Thoracic aorta (tissue), 2 donors: ENCODE data around the gene RELA. TPM values are rescaled to one million over a fixed set of nuclear protein-coding genes. Genes with fewer than 3 reads are reported as not detected.

Experiments used
- ATAC-seq: fragments of 150-250 bp; one replicate; pipeline ENCODE4 v1.8.0; 2017; ENCODE audit warnings: low read depth; ENCODE audit not compliant: insufficient number of reproducible peaks, low FRiP score
- DNase-seq: peaks from one replicate; pipeline ENCODE4 v3.0.0-alpha.2; 2020; ENCODE audit warnings: low spot score
- H3K27ac ChIP-seq, 2 donors: fragments of 200-600 bp; sonication (generic); 1 replicate in 1 of 2; 2 replicates in 1 of 2; pipeline ENCODE4 v1.5.1; 2016; ENCODE audit warnings: mild to moderate bottlenecking in 2 of 2, moderate library complexity in 2 of 2
- H3K27me3 ChIP-seq: fragments of 200-600 bp; sonication (generic); replicated peaks from 2 replicates; pipeline ENCODE4 v1.6.0; 2016; ENCODE audit warnings: mild to moderate bottlenecking; ENCODE audit not compliant: insufficient read depth
- H3K36me3 ChIP-seq: fragments of 200-600 bp; sonication (generic); one replicate; pipeline ENCODE4 v1.5.1; 2016
- H3K4me1 ChIP-seq, 2 donors: fragments of 200-600 bp; sonication (generic); 1 replicate in 1 of 2; 2 replicates in 1 of 2; pipeline versions ENCODE4 v1.5.1 to v1.6.0; 2016; ENCODE audit warnings: low read depth in 2 of 2, mild to moderate bottlenecking in 1 of 2; ENCODE audit not compliant: control insufficient read depth in 1 of 2
- H3K4me3 ChIP-seq: fragments of 200-600 bp; sonication (generic); 2 replicates; pipeline ENCODE4 v1.5.1; 2016; ENCODE audit warnings: mild to moderate bottlenecking
- H3K9me3 ChIP-seq: fragments of 200-600 bp; sonication (generic); 2 replicates; pipeline ENCODE4 v1.5.1; 2016
- total RNA-seq, 2 donors: library from RNA; depleted of rRNA; stranded (reverse); fragments of >200 nt; gene quantifications; one replicate each; pipeline versions ENCODE4 v1.1.0 to v1.2.3, GENCODE V29; 2016
- TF ChIP-seq, protein P1 (sequence below): fragments of 200-600 bp; sonication (generic); IDR thresholded peaks from one replicate; pipeline ENCODE4 v1.5.1; 2019; ENCODE audit warnings: antibody characterized with exemption

The RELA gene
- total RNA-seq, 2 donors from 2014 or later: 81.5 to 84.4 TPM

DNA sequence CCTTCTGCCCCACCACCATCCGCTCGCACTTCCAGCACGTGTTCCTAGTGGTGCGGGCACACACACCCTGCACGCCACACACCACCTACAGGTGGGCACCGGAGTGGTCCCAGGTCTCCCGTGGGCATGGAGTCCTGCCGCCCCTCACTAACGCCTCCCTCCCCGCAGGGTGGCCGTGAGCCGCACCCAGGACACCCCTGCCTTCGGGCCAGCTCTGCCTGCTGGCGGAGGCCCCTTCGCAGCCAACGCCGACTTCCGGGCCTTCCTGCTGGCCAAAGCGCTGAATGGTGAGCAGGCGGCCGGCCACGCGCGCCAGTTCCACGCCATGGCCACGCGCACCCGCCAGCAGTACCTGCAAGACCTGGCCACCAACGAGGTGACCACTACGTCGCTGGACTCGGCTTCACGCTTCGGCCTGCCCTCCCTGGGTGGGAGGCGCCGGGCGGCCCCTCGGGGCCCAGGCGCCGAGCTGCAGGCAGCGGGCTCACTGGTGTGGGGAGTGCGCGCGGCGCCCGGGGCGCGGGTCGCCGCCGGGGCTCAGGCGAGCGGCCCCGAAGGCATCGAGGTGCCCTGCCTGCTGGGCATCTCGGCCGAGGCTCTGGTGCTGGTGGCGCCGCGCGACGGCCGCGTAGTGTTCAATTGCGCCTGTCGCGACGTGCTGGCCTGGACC lies 16.3 kb downstream of the RELA start:
- TF ChIP-seq, protein P1, sequence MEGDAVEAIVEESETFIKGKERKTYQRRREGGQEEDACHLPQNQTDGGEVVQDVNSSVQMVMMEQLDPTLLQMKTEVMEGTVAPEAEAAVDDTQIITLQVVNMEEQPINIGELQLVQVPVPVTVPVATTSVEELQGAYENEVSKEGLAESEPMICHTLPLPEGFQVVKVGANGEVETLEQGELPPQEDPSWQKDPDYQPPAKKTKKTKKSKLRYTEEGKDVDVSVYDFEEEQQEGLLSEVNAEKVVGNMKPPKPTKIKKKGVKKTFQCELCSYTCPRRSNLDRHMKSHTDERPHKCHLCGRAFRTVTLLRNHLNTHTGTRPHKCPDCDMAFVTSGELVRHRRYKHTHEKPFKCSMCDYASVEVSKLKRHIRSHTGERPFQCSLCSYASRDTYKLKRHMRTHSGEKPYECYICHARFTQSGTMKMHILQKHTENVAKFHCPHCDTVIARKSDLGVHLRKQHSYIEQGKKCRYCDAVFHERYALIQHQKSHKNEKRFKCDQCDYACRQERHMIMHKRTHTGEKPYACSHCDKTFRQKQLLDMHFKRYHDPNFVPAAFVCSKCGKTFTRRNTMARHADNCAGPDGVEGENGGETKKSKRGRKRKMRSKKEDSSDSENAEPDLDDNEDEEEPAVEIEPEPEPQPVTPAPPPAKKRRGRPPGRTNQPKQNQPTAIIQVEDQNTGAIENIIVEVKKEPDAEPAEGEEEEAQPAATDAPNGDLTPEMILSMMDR: no peak
- no peak for DNase-seq
- Histone ChIP-seq H3K4me3 (no peak overlapping the region), H3K4me1 (peaks cover 0 to 4% of the 10 kb centered on the region in 2 donors), H3K36me3 (peaks cover 34% of the 10 kb centered on the region), H3K9me3 (no peaks in the 10 kb centered on the region), H3K27me3 (no peaks in the 10 kb centered on the region), H3K27ac (no peak overlapping the region)
- no peak for ATAC-seq

- no peak overlapping the region for H3K4me3 ChIP-seq
- DNase-seq (no peak), ATAC-seq (no peak)
- H3K27ac ChIP-seq: peak overlapping the region in 1 of 2 donors; percentile 17
- no peaks in the 10 kb centered on the region for H3K27me3 ChIP-seq
- peaks cover 34% of the 10 kb centered on the region for H3K36me3 ChIP-seq
- peaks cover 0 to 5% of the 10 kb centered on the region in 2 donors for H3K4me1 ChIP-seq
- no peaks in the 10 kb centered on the region for H3K9me3 ChIP-seq
- TF ChIP-seq, protein P1: no peak
Measured at GRCh38 chr11:65645710-65646109, 17.0 kb downstream of the RELA start.

DNA sequence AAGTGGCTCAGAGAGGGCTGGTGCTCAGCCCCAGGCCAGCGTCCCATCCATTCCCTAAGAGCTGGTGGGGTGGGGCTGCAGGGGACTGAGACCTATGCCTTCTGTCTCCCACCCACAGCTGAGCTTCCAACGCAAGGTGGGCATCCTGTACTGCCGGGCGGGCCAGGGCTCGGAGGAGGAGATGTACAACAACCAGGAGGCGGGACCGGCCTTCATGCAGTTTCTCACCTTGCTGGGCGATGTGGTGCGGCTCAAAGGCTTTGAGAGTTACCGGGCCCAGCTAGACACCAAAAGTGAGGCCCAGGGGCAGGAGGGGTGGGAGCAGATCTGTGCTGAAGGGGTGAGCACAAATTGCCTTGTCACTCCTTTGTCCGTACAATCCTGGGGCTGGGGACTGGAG lies 17.9 kb downstream of the RELA start:
- Histone ChIP-seq H3K36me3 (peaks cover 27% of the 10 kb centered on the region), H3K27me3 (no peaks in the 10 kb centered on the region), H3K4me3 (no peak overlapping the region), H3K4me1 (peaks cover 3 to 12% of the 10 kb centered on the region in 2 donors), H3K27ac (no peak overlapping the region), H3K9me3 (no peaks in the 10 kb centered on the region)
- TF ChIP-seq, protein P1: no peak
- DNase-seq: no peak
- no peak for ATAC-seq

DNA sequence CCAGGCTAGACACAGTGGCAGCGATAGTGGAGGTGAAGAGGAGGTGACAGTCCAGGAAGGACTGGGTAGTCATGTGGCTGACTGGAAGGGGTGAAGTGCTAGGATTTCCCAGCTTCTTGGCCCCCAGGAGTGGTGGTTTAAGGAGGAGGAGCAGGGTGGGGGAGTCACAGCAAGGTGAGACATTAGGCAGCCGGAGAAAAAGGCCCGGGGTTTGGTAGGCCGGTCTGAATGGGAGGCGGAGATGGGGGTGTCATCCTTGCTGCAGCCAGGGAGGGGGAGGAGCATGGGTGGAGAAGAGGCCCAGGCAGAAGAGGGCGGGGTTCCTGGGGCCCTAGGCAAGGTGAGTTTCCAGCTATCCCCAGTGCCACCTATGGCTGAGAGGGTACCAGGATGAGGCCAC lies 18.7 kb downstream of the RELA start:
- H3K36me3 ChIP-seq: peaks cover 18% of the 10 kb centered on the region
- no peak overlapping the region for H3K4me3 ChIP-seq
- TF ChIP-seq, protein P1: no peak
- no peak for DNase-seq
- no peaks in the 10 kb centered on the region for H3K9me3 ChIP-seq
- ATAC-seq: no peak
- H3K27me3 ChIP-seq: no peaks in the 10 kb centered on the region
- no peak overlapping the region for H3K27ac ChIP-seq
- H3K4me1 ChIP-seq: peaks cover 7 to 20% of the 10 kb centered on the region in 2 donors

DNA sequence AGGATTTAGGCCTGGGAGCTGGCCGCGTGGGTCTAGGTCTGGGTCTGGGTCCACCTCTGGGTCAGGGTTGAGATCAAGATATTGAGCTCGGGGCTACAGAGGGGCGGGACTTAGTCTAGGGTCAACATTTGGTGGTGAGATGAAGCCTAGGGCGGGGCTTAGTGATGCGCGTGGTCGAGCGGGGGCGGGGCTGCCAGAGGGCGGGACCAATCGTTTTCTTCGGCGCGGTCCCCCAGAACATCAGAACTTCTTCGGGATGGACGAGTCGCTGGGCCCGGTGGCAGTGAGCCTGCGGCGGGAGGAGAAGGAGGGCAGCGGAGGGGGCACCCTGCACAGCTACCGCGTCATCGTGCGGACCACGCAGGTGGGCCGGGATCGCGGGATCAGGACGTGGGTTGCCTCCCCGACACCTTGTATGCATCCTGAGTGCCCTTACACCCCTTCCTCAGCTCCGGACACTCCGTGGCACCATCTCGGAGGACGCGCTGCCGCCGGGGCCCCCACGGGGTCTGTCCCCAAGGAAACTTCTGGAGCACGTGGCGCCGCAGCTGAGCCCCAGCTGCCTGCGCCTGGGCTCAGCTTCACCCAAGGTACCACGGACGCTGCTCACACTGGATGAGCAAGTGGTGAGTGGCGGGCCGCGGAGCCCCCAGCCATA lies 20.6 kb downstream of the RELA start:
- H3K9me3 ChIP-seq: no peaks in the 10 kb centered on the region
- H3K27ac ChIP-seq: no peak overlapping the region
- ATAC-seq: no peak
- TF ChIP-seq, protein P1: no peak
- peaks cover 18% of the 10 kb centered on the region for H3K36me3 ChIP-seq
- H3K4me1 ChIP-seq: peaks cover 18 to 35% of the 10 kb centered on the region in 2 donors
- no peak for DNase-seq
- H3K27me3 ChIP-seq: no peaks in the 10 kb centered on the region
- peak overlapping the region; percentile 37 for H3K4me3 ChIP-seq
